ENCODE measurements around the gene MYRIP. TPM values are rescaled to one million over a fixed set of nuclear protein-coding genes. Genes with fewer than 3 reads are reported as not detected.
"Not testable (repeated sequence)": the region's sequence is repeated elsewhere in the genome, so short reads cannot be mapped to it uniquely, and the experiment has no call there.

The MYRIP gene
- polyA plus RNA-seq, 1 experiment, result 0.06 TPM

DNA sequence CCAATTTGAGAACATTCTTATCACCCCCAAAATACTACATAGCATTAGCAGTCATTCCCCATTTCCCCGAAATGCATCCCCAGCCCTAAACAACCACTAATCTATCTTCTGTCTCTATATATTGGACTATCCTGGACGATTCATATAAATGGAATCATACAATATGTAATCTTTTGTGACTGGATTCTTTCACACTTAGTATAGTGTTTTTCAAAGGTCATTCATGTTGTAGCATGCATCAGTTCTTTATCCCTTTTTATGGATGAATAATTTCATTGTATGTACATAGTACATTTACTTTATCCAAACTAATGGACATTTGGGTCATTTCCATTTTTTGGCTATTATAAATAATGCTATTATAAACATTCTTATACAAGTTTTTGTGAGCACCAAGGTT, 472.6 kb downstream of the MYRIP start:
- TF ChIP-seq, protein P1, sequence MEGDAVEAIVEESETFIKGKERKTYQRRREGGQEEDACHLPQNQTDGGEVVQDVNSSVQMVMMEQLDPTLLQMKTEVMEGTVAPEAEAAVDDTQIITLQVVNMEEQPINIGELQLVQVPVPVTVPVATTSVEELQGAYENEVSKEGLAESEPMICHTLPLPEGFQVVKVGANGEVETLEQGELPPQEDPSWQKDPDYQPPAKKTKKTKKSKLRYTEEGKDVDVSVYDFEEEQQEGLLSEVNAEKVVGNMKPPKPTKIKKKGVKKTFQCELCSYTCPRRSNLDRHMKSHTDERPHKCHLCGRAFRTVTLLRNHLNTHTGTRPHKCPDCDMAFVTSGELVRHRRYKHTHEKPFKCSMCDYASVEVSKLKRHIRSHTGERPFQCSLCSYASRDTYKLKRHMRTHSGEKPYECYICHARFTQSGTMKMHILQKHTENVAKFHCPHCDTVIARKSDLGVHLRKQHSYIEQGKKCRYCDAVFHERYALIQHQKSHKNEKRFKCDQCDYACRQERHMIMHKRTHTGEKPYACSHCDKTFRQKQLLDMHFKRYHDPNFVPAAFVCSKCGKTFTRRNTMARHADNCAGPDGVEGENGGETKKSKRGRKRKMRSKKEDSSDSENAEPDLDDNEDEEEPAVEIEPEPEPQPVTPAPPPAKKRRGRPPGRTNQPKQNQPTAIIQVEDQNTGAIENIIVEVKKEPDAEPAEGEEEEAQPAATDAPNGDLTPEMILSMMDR (IDR thresholded peaks at IDR 0.05; ENCODE audit: insufficient read depth, low read depth, low read length), result no peak
- no peak for DNase-seq (ENCODE audit: low read depth)
- ChIA-PET CTCF (no interaction called here), POLR2A (no interaction called here)
- H3K36me3 ChIP-seq (ENCODE audit: control insufficient read depth, insufficient read depth, low read length), result no peaks in the 10 kb centered on the region
- H3K4me3 ChIP-seq (ENCODE audit: low read depth, low read length), result no peak overlapping the region
- no peaks in the 10 kb centered on the region for H3K27me3 ChIP-seq (ENCODE audit: control insufficient read depth, insufficient read depth, low read length)

GRCh38 chr3:40283057-40283456, 473.6 kb downstream of the MYRIP start:
- CTCF ChIA-PET, result not testable (repeated sequence)

DNA sequence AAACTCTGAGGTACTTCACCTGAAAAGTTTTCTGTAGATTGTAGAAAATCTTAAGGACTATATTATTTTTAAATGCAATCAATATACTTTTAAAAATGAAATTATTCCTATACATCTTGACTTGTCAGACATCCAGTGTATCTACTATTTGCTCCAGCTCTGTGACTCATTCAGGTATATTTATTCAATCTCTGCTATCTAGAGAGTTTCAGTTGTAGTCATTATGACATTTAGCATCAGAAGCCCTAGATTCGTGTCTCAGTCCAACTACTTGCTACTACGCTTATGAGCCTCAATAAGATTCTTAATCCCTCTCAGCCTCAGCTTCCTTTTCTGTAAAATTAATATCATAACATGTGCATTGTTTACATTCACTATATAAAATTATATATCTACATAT, 477.8 kb downstream of the MYRIP start:
- Histone ChIP-seq H3K4me3 (ENCODE audit: low read depth, low read length) (no peak overlapping the region), H3K27me3 (ENCODE audit: control insufficient read depth, insufficient read depth, low read length) (no peaks in the 10 kb centered on the region), H3K36me3 (ENCODE audit: control insufficient read depth, insufficient read depth, low read length) (no peaks in the 10 kb centered on the region)
- ChIA-PET POLR2A (interaction anchor here (0.7 kb wide), 1 partner anchor 23 kb away, joined by 3 read pairs; no protein-coding TSS in a partner anchor), CTCF (interaction anchor here (1.6 kb wide), 1 partner anchor 30 kb away, joined by 4 read pairs; no protein-coding TSS in a partner anchor)
- no peak for DNase-seq (ENCODE audit: low read depth)
- TF ChIP-seq, protein P1 (IDR thresholded peaks at IDR 0.05; ENCODE audit: insufficient read depth, low read depth, low read length), result no peak

More at GRCh38 chr3:40283057-40283456, 473.6 kb downstream of the MYRIP start:
- H3K4me3 ChIP-seq (ENCODE audit: low read depth, low read length); H3K36me3 ChIP-seq (ENCODE audit: control insufficient read depth, insufficient read depth, low read length); POLR2A ChIA-PET; H3K27me3 ChIP-seq (ENCODE audit: control insufficient read depth, insufficient read depth, low read length); DNase-seq (ENCODE audit: low read depth): not testable (repeated sequence)

DNA sequence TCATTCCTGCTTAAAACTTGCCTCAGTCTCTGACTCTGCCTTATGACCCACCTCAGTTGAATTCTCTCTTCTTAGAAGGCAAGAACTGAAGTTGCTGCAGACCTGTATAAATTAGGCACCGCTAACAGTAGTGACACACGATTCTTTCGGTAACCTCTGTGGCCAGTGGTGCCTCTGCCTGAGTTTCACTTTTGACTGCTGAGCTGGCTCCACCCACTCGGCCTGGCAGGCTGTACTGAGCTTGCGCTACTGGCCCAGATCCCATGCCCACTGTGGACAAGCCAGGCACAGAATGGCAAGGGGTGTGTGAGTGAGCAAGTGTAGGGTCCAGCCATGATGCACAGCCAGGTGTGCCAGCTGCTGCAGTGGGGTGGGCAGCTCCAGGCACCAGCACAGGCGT, 481.0 kb downstream of the MYRIP start:
- ChIA-PET POLR2A (no interaction called here), CTCF (interaction anchor here (1.3 kb wide), 1 partner anchor 27 kb away, joined by 4 read pairs; no protein-coding TSS in a partner anchor)
- no peaks in the 10 kb centered on the region for H3K36me3 ChIP-seq (ENCODE audit: control insufficient read depth, insufficient read depth, low read length)

DNA sequence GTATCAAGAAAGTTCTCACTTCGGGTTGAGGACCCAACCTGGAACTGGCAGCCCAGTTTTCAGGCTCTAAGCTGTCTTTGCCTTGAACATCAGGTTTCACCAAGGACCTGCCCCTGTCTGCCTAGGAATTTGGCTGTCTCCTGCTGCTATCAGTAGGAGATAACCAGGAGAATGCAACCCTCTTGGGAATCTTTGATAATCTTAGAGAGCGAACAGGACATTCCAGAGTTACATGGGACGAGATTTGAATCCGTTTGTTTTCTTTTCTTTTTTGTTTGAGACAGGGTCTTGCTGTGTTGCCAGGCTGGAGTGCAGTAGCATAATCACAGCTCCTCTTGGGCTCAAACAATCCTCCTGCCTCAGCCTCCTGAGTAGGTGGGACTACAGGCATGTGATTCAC, 482.1 kb downstream of the MYRIP start:
- POLR2A ChIA-PET, result no interaction called here

More for the DNA sequence above, 481.0 kb downstream of the MYRIP start:
- H3K27me3 ChIP-seq (ENCODE audit: control insufficient read depth, insufficient read depth, low read length), result no peaks in the 10 kb centered on the region
- DNase-seq (ENCODE audit: low read depth), result no peak
- H3K4me3 ChIP-seq (ENCODE audit: low read depth, low read length), result no peak overlapping the region
- TF ChIP-seq, protein P1 (IDR thresholded peaks at IDR 0.05; ENCODE audit: insufficient read depth, low read depth, low read length), result no peak

More for the DNA sequence above, 482.1 kb downstream of the MYRIP start:
- Histone ChIP-seq H3K36me3 (ENCODE audit: control insufficient read depth, insufficient read depth, low read length) (no peaks in the 10 kb centered on the region), H3K27me3 (ENCODE audit: control insufficient read depth, insufficient read depth, low read length) (no peaks in the 10 kb centered on the region), H3K4me3 (ENCODE audit: low read depth, low read length) (no peak overlapping the region)
- CTCF ChIA-PET, result no interaction called here
- TF ChIP-seq, protein P1 (IDR thresholded peaks at IDR 0.05; ENCODE audit: insufficient read depth, low read depth, low read length), result no peak
- no peak for DNase-seq (ENCODE audit: low read depth)

Measured in BJ (cell line).